Iris pigment epithelial cell (primary cell): ENCODE results near the gene NDUFB3.
"Not testable (repeated sequence)": the region's sequence is repeated elsewhere in the genome, so short reads cannot be mapped to it uniquely, and the experiment has no call there.

ENCODE experiments used
- DNase-seq: peaks from one replicate; pipeline ENCODE4 v3.0.0-alpha.2; 2011; ENCODE audit warnings: low read depth

The NDUFB3 gene

GRCh38 chr2:201071479-201072200 is at the start of gene NDUFB3, which contains the start of gene HYCC2:
NDUFB3 (plus strand) TSS chr2:201072001; CDS start chr2:201078883, 6,882 bp downstream.
HYCC2 (minus strand) TSS chr2:201071671; CDS start chr2:201024009, 47,662 bp downstream.
- DNase-seq = peak; percentile 94

GRCh38 chr2:201024518-201024917 is 47.3 kb upstream of the NDUFB3 start:
- no peak for DNase-seq

- DNase-seq = not testable (repeated sequence)
Observed at GRCh38 chr2:201034355-201034754, 37.4 kb upstream of the NDUFB3 start.

GRCh38 chr2:201038361-201038760 is 33.4 kb upstream of the NDUFB3 start:
- DNase-seq = not testable (repeated sequence)

- DNase-seq = no peak
Observed at GRCh38 chr2:201038855-201039254, 32.9 kb upstream of the NDUFB3 start.

GRCh38 chr2:201040867-201041628 is 30.8 kb upstream of the NDUFB3 start:
- no peak for DNase-seq

- not testable (repeated sequence) for DNase-seq
Observed at GRCh38 chr2:201042451-201042850, 29.4 kb upstream of the NDUFB3 start.

- not testable (repeated sequence) for DNase-seq
Observed at GRCh38 chr2:201043050-201043449, 28.8 kb upstream of the NDUFB3 start.

GRCh38 chr2:201046881-201047280 is 24.9 kb upstream of the NDUFB3 start:
- DNase-seq = no peak

GRCh38 chr2:201049455-201049854 is 22.3 kb upstream of the NDUFB3 start:
- peak; percentile 32 for DNase-seq

GRCh38 chr2:201057087-201057521 is 14.7 kb upstream of the NDUFB3 start:
- DNase-seq = peak; percentile 52

- DNase-seq = peak; percentile 17
Observed at GRCh38 chr2:201057715-201058248, 14.0 kb upstream of the NDUFB3 start.

- DNase-seq = no peak
Observed at GRCh38 chr2:201058914-201059313, 12.9 kb upstream of the NDUFB3 start.

- DNase-seq = no peak
Observed at GRCh38 chr2:201059961-201060755, 11.6 kb upstream of the NDUFB3 start.

GRCh38 chr2:201063516-201063915 is 8.3 kb upstream of the NDUFB3 start:
- DNase-seq = not testable (repeated sequence)

GRCh38 chr2:201064797-201065329 is 6.9 kb upstream of the NDUFB3 start:
- DNase-seq = no peak

- DNase-seq = peak; percentile 14
Observed at GRCh38 chr2:201070948-201071478, 788 bp upstream of the NDUFB3 start.

GRCh38 chr2:201072201-201072530 is 365 bp downstream of the NDUFB3 start:
- no peak for DNase-seq

GRCh38 chr2:201073071-201073470 is 1.3 kb downstream of the NDUFB3 start:
- no peak for DNase-seq

- DNase-seq = no peak
Observed at GRCh38 chr2:201074996-201075395, 3.2 kb downstream of the NDUFB3 start.

GRCh38 chr2:201084863-201085262 is 13.1 kb downstream of the NDUFB3 start:
- DNase-seq = peak; percentile 41

GRCh38 chr2:201090574-201090973 is 18.8 kb downstream of the NDUFB3 start:
- DNase-seq = no peak
